ENCODE results near the gene C1orf141.
"Not testable (repeated sequence)": the region's sequence is repeated elsewhere in the genome, so short reads cannot be mapped to it uniquely, and the experiment has no call there.

C1orf141 gene

DNA sequence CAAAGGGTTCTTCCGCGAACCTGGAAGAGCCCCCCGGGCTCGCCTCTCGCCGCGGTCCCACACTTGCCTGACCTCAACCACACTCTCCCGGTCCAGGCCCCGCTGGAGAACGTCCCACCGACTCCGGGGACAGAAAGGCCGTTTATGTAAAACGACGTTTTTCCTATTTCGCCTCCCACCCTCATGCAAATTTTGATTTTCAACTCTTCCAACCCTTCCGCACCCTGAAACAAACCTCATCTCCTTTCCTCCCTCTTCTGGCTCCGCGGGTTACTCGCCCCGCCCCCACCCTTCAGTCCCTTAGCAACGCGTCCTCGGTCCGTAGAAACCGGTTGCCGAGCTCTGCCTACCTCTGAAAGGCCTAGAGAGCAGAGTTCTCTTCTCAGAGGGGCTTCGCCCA is at the start of gene C1orf141:
Gene C1orf141 (minus strand): TSS at position 276 of the 400 bp plus-strand sequence. CDS start 7,730 bp downstream, outside the sequence.
- DNase-seq, result peak; percentile 96

DNA sequence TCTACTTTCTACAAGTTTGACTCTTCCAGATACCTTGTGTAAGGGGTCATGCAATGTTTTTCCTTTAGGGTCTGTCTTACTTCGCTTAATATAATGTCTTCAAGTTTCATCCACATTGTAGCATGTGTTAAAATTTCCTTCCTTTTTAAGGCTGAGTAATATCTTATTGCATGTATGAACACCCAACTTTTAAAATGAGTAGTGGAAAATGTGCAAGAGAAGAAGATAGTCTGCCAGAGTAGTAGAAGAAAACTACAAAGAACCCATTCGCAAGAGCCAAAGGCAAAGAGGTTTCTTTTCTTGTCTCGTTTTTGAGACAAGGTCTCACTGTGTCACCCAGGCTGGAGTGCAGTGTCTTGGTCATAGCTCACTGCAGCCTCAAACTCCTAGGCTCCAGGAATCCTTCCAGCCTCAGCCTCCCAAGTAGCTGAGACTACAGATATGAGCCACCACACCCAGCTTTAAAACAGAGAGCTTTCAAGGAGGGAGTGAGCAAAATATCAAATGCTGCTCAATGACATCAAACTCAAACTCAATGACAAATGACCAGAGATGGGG is 40.8 kb upstream of the C1orf141 start:
- no peak for DNase-seq

DNA sequence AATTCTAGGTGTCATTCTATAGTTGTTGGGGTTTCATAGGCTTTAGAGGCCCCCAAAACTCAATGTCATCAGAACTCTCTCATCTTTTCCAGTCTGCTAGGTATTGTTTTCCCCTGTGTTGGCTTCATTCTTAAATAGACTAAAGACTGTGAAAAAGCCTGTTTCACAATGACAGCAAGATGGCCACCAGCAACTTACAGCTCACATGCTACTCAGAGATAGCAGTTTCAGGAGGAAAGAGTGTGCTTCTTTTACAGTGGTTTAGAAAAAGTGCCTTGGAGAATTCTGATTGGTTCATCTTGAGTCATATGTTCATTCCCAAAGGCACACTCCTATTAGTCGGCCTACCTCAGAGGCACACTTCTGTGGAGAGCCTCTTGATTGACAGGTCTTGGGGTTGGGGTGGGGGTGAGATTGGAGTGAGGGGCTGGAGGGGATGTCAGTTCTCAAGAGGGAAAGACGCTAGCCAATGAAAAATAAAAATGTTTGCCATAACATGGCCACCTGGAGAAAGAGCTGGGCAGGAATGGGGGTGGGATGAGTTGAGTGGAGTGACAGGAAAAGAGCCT is 40.0 kb upstream of the C1orf141 start:
- DNase-seq, result no peak

DNA sequence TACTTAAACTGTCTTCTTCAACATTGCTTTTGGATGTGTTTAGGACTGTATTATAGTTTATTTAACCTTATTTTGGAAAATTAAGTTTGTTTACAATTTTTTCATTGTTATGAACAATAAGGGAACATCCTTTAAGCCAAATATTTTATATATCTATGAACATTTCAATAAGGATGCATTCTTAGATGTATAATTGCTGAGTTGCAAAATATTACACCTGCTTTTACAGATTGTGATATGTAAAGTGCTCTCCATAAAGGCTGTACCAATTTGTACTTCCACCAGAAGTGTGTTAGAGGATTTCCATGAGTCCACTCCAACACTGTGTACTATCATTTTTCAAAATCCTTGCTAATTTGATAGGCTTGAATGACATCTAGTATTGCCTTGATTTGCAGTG is 39.2 kb upstream of the C1orf141 start:
- no peak for DNase-seq

DNA sequence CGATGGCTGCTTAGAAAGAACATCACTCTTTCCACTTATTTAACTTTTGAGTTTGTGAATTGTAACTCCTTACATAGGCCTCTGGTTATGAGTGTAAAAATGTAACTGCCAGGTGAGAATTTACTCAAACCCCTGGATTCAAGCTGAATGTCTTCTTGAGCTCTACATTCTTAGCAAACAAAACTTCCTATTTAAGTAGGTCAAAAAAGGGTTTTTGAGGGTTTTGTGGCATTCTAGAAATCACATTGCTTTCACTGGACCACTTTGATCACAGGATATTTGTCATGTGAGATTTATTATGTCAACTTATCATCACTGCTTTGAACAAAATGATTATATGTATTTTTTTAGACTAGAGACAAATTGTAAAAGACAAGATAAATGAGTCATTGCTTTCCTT is 37.2 kb upstream of the C1orf141 start:
- no peak for DNase-seq

DNA sequence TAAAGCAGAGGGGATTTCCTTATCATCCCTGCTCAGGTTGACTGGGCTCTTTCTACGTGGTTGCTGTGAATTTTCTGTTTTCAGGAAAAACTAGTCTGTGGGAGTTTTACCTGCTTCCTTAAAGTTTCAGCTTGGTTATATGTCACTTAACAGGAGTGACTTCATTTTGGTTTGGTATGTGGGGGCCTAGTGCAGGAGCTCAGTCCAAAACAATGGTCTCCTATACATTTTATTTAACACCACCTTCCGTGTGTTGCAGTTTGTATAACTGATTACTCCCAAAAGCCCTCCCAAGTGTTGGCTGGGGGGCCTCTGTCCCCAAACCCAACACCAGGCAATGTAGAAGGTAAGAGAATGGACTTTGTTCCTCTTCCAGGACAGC is 36.8 kb upstream of the C1orf141 start:
- no peak for DNase-seq

DNA sequence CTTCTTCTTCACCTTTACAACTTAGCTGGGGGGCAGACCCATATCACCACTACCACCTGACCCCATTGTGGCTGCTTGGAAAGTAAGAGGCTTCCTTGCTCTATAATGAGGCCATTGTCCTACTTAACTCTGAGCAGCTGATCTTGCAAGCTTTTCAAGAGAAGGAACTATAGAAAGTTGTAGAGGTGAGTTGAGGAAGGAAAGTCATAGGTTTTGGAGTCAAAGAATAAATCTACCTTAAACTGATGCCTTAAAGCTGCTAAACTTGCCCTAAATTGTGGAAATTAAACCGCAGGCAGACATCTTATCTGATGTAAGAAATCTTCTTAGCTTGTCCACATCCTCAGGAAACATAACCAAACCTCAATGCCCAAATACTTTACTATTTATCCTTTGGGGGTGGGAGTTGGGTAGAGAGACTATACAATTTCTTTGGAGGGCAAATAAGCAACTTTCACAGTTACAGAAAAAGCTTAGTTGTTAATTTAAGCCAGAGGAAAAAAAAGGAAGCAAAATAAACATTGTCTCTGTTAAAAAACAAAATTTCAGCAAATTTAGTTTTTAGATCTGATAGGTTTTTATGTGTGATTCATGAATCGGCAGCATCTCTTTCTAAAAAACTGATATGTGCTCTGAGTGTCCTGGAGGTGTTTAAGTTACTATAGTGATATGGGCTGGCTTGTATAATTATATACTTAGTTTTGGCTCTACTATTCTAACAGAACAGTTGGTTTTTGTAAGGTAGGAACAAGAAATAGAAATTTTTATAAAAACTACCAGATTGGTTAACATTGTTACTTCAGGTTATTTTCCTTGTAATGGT is 36.2 kb upstream of the C1orf141 start:
- no peak for DNase-seq

DNA sequence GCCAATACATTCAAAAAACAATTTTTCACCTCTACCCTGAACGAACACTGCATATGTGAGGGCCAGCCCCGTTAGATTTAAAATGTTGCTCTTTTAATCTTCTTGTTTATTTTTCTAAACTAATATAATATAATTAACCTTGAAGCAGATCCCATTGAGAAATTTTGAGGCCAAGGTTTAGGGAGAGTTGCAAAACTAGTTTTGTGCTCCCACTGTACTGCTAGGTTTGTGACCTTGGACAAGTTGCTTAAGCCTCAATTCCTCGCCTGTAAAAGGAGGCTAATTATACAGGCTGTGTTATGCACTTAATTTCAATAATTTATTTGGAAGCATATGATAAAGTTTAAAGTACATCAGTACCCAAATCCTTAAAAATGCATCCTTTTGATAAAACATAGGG is 35.2 kb upstream of the C1orf141 start:
- no peak for DNase-seq

DNA sequence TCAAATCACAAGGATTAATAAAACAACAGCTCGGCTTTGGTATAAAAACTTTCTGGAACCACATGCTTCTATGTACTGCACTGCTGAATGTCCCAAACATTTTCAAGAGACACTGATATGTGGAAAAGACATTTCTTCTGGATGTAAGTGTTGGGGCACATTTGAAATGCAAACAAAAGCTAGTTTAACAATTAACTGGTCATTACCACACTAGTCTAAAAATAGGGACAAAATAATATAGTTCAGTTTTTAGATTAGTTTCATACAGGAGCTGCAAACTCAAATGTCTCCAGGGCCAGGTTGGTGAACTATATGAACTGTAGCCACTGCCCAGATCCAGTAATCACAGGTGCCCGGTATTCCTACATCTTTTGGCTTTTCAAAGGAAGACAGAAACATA is 34.7 kb upstream of the C1orf141 start:
- no peak for DNase-seq

DNA sequence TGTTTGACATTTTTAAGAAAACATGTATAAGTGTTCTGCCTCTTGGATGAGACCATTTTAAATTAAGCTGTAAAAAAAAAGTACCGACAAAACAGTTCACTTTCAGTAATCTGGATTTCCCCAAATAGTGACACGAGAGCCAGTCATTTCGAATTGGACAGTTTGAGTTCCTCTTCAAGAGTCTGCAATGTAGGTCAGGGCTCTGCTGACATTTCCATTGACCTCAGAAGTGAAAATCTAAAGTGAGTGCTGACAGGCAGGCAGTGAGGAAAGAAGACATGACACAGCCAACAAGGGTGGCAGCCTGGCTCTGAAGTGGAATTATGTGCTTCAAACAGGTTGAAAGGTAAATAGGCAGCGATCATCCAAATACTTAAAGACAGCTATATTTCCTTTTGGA is 31.4 kb upstream of the C1orf141 start, which contains the start of gene IL23R:
Gene IL23R (plus strand): TSS at position 259 of the 400 bp plus-strand sequence. CDS start 1,667 bp downstream, outside the sequence.
- DNase-seq, result no peak

DNA sequence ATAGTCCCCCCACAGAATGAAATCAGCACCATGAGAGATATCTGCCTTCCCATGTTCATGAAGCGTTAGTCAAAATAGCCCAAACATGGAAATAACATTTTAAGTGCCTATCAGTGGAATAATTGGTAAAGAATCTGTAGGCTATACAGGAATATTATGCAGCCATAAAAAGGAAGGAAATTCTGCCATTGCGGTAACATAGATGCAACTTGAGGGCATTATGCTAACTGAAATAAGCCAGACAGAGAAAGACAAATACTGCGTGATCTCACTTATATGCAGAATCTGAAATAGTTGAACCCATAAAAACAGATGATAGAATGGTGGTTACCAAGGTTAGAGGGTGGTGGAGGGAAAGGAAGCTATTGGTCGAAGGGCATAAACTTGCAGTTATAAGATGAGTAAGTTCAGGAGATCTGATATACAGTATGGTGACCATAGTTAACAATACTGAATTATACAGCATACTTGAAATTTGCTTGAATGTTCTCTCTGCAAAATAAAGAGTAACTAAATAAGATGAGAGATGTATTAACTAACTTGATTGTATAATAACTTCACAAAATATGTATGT is 30.8 kb upstream of the C1orf141 start:
- DNase-seq, result no peak

DNA sequence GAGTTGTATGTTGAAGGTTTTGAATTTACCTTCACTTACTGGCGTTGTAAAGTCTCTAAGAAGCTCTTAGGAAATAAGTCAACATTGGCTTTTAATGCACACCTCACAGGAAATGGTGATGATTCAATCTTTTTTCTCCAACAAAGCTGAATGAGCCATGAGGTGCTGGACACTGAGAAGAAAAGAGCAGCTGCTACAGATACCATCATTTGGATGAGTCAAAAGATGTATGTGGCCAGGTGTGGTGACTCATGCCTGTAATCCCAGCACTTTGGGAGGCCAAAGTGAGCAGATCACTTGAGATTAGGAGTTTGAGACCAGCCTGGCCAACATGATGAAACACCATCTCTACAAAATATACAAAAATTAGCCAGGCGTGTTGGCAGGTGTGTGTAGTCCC is 28.2 kb upstream of the C1orf141 start:
- DNase-seq, result no peak

DNA sequence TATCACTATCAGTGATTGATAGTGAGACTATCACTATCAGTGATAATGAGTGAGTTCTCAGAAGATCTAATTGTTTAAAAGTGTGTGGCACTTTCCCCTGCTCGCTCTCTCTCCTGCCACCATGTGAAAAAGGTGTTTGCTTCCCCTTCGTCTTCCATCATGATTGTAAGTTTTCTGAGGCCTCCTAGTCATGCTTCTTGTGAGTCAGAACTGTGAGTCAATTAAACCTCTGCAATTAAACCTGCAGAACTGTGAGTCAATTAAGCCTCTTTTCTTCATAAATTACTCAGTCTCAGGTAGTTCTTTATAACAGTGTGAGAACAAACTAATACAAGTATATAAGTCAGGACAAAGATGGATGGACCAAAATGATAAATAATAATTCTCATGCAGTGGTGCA is 24.5 kb upstream of the C1orf141 start:
- DNase-seq, result no peak

DNA sequence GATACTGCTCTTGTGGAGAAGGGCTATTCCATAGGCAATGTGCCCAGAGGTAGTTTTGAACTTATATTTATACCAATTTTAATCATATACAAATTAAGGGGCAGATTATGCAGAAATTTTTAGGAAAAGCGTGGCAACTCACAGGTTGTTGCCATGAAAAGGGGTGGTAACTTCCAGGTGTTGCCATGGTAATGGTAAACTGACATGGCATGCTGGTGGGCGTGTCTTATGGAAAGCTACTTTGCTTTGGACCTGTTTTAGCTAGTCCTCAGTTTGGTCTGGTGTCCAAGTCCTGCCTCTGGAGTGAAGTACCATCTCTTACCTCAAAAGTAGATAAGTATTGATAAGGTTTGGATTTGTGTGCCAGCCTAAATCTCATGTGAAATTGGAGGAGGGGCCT is 23.6 kb upstream of the C1orf141 start:
- no peak for DNase-seq

DNA sequence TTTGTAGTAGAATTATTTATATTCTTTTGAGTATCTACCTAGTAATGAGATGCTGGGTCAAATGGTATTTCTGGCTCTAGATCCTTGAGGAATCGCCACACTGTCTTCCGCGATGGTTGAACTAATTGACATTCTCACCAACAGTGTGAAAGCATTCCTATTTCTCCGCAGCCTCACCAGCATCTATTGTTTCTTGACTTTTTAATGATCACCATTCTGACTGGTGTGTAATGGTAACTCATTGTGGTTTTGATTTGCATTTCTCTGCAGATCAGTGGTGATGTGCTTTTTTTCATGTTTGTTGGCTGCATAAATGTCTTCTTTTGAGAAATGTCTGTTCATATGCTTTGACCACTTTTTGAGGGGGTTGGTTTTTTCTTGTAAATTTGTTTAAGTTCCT is 16.2 kb upstream of the C1orf141 start:
- DNase-seq, result no peak

DNA sequence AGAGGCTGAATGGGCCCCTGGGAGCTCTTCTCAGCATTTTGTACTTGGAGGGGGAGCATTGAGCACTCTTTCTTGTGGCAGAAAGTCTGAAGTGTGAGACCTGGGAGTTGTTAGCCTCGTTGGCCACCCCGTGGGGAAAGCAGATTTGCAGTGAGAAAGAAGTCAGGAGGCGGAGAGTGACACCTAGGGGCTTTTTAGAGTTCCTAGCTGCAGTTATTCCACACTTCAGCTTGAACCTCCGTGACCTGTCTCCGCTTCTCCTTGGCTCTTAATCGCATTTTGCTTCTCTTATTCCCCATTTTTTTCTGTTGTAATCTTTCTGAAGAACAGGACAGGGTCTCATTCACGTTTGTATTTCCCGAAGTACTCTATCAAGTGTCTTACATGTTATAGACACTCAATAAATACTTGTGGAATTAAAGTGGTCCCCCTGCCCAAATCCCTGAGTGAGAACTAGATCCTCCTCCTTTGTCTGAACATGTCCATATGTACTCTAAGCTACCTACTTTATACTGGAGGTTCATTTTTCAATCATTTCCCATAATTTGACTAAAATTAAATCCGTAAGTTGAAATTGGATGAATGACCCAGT is 14.5 kb upstream of the C1orf141 start:
- DNase-seq, result peak; percentile 87

DNA sequence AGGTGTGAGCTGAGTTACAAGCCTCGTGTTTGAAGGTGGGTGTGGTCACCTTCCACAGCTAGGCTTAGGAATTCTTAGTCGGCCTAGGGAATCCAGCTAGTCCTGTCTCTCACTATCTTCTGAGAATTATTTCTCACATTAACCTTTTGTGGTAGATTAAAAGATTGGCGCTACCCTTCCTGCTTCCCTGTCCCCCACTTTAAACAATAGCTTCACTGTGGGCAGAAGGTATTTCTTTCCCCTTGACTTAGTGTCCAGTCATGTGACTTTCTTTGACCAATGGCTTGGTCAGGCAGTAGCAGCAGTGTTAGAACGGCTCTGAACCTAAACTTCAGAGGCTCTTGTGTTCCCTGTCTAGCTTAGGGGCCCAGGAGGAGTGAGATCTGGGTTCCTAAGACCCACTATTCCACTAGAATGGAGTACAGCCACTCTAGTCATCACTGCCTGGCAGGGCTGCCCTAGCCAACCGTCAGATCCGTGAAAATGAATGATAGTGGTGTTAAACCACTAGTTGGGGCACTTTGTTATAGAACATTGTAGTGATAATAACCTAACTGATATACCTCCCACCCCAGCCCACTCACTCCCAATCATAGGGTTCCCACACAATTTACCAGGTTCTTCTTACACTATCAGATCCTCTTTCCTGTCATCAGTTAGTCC is 13.9 kb upstream of the C1orf141 start:
- DNase-seq, result no peak

DNA sequence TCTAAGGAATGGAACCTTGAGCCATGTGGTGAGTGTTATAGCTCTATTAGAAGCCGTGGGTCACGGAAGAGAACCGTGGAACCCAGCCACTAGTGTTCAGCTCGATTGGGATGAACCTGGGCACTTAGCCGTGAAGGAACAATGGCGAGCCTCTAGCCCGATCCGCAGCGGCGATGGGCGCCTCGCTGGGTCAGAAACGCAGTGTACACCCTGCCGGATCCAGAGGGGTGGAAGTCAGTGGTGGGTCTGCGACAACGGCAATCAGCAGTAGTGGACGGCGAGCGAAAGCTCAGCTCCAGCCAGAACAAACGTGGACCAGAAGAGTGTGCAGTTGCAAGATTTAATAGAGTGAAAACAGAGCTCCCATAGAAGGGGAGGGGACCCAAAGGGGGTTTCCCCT is 13.2 kb upstream of the C1orf141 start:
- DNase-seq, result not testable (repeated sequence)

DNA sequence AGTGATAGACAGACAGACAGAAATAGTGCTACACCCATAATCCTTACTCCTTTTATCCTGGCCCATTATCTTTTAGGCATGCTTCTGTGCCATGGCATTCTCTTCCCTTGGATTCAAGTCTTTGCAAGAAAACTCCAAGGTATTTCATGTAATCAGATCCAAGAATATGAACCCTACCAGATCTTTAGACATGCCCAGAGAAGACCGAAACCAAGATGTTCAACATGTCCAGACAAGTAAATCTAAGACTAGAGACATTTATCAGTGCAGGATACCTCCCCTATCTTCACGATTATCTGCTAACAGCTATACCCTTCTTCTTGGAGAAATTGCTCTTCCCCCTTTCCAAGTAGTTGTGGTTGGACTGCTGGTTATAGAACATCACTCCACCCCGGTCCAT is 11.8 kb upstream of the C1orf141 start:
- no peak for DNase-seq

DNA sequence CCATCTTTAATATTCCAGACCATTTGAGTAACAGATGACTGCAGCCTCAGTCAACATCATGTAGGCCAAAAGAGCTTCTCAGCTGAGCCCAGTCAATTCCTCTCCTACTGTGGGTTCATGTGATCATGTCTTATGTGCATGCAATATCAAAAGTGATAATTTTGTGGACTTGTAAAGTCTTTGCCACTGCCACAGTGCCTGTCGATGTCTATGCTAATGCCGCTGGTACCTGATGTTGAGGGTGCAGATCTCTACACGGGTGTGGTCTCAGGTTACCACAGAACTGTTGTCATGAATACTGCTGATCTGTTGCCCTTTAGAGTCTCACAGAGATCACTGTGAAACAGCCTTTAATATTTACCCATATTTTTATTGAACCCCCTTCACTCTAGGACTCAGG is 11.3 kb upstream of the C1orf141 start:
- no peak for DNase-seq

DNA sequence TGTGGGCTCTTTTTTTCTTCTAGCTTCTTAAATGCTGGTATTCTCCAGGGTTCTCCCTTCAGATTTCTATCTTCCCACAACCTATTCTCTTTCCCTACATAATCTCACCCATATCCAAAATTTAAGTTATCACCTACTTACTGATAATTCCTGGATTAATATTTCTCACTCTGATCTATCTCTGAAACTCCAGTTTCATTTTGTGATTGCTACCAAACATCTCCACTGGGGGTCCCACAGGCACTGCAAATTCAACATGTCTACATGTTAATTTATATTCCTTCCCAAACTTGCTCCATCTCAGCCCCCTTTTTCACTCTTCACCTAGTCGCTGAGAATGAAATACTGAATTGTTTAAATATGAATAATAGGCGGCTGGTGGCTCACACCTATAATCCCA is 9.9 kb upstream of the C1orf141 start:
- no peak for DNase-seq

DNA sequence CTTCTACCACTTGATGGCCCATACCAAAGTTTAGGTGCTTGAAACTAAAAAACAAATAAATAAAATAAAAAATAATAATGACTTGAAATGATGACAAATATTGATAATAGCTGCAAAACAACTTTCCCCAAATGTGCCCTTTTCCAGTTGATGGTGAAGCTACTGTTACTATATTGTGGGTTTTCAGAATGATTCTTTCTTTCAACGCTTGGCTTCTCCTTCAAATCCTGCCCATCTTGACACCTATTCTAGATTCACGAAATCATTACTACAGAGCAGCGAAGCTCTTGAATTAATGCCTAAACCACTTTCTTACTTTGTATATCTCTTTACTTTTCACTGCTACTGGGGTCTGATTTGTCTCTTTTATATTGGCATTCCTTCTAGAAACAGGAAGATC is 9.2 kb upstream of the C1orf141 start:
- no peak for DNase-seq

DNA sequence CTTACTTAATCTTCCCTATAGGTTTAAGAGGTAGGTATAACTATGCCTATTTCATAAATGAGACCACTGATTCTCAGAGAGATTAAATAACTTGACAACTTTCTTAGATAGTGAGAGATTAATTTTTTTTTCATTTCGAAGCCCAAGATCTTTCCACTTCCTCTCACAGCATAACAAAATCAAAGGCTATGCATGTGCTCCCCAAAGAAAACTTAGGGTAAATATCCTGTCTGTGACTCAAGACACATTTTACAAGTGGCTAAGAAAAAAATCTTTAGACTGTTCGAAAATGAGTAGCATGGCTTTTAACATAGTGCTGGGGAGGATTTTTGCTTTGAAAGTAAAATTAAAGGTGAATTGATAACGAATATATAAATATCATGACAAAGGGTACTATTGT is 8.2 kb upstream of the C1orf141 start:
- DNase-seq, result no peak
